Pons (tissue), 1 donor: ENCODE data around the gene SSC5D.

ENCODE experiments used
- DNase-seq: peaks from one replicate; pipeline ENCODE4 v3.0.0-alpha.2; 2016; ENCODE audit warnings: low spot score

Gene SSC5D

DNA sequence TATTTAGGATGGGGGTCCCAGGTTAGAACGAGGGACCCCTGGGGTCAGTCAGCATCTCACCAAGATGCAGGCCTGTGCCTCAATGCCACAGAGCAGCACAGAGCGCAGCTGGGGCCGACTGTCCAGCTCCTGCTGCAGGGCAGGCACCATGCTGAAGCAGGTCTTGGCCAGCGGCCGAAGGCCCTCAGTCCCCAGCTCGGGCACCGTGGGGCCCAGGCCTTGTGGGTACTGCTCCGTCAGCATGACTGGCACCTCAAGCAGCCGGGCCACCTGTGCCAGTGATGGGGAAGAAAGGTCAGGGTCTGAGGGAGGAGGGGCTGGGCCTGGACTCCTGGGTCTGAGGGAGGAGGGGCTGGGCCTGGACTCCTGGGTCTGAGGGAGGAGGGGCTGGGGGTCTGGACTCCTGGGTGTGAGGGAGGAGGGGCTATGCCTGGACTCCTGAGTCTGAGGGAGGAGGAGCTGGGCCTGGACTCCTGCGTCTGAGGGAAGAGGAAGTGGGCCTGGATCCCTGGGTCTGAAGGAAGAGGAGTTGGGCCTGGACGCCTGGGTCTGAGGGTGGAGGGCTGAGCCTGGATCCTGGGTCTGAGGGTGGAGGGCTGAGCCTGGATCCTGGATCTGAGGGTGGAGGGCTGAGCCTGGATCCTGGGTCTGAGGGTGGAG lies 32.5 kb upstream of the SSC5D start:
- no peak for DNase-seq

DNA sequence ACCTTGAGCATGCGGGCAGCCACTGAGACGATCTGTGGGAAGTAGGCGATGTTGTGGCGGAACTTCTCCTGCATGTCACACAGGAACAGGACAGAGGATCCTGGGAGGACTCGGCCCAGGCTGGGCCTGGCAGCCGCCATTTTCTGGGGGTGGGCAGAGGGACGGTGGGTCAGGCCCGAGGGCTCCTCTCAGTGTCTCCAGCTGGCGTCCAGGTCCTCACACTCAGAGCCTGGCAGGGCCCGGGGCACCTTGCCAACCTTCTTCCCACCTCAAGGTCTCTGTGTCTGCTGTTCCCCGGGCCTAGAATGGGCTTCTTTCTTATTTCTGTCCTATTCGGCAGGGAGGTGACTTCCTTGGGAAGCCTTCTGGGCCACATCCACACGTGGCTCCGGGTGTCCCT lies 31.9 kb upstream of the SSC5D start:
- no peak for DNase-seq

DNA sequence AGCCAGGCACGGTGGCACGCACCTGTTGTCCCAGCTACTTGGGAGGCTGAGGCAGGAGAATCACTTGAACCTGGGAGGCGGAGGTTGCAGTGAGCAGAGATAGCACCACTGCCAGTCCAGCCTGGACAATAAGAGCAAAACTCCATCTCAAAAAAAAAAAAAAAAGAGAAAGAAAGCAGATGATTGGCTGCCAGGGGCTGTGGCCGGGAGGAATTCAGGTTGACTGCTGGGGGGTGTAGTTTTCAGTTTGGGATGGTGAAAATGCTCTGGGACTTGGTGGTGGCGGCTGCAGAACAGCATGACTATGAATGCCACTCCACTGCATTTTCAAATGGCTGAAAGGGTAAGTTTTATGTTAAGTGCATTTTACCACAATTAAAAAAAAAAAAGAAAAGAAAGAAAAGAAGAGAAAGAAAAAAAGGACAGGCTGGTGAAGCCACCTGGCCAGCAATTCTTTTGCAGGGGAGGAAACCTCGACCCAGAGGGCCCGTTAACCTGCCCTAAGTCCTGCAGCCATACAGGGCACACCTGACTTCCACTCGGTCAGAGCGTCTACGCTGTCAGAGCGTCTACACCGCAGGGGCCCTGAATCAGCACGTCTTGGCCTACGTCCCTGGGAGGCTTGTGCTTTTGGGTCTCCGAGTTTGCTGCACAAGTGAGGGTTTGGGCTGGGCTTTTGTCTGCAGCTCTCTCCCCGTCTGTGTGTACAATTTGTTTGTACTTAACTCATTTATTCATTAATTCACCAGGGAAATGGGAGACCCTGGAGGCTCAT lies 30.4 kb upstream of the SSC5D start:
- no peak for DNase-seq

DNA sequence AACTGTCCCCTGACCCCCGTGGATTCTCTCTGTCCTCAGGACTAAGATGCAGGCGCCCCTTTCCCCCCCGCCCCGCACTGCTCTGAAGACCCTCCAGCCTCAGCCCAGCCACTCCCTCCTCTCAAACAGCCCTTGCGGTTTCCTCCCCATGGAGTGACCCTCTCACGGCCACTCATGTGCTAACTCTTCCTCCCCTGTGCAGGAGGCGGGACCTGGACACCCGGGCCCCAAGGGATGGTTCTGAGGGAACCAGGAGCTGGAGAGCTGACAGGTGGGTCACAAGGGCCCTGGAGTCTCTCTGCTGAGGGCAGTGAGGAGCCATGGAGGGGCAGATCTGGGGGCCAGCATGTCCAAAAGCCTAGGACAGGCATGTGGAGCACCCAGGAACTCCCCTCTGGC lies 28.7 kb upstream of the SSC5D start:
- no peak for DNase-seq

DNA sequence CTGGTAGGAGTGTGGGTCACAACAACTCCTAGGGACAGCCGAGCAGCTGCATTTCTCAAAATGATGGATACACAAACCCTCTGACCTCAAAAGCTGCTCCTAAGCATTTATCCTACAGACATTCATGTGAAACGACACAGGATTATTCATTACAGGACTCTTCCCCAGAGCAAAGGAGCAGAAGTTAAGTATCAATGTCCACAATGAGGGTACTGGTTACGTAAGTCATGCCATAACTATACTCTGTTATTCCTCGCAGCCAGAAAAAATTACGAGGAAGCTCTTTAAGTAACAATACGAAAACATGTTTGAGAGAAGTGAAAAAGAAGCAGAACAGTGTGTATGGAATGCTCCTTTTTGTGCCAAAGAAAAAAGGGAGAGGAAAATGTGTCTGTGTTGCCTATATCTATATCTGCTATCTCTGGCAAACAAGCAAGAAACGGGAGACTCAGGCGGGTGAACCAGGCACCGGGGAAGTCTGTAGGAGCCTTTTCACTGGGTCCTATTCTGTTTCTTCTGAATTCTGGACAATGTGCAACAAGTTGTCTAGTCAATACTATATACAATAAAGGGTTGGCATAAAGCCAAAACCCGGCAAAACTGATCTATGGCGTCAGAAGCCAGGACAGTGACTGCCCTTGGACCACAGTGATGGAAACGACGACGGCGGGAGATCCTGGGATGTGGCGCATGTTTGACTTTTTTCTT lies 28.1 kb upstream of the SSC5D start:
- peak; percentile 49 for DNase-seq

DNA sequence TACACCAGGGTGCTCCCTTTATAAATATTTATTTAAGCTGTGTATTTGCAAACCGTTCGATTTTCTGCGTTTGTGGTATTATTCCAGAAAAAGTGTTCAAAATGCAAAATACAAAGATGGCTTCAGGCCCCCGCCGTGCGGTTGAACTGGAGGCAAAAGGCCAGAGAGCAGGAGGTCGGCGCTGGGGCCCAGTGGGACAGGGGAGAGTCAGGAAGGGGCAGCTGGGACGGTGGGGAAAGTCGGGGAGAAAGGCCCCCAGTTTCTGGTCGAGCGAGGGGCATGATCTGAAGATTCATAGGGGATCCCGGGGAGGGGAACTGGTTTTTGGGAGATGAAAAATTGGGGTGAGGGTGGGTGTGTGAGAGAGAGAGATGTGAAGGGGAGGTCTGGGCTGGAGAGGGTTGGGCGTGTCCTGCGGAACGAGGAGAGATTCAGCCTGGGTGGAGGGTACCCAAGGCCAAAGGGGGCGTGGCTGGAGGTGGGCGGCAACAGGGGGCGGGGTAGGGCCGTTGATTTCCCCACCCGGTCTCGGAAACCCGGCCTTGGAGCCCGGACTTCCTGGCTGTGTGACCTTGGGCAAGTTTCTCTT lies 27.5 kb upstream of the SSC5D start:
- DNase-seq: peak; percentile 53

DNA sequence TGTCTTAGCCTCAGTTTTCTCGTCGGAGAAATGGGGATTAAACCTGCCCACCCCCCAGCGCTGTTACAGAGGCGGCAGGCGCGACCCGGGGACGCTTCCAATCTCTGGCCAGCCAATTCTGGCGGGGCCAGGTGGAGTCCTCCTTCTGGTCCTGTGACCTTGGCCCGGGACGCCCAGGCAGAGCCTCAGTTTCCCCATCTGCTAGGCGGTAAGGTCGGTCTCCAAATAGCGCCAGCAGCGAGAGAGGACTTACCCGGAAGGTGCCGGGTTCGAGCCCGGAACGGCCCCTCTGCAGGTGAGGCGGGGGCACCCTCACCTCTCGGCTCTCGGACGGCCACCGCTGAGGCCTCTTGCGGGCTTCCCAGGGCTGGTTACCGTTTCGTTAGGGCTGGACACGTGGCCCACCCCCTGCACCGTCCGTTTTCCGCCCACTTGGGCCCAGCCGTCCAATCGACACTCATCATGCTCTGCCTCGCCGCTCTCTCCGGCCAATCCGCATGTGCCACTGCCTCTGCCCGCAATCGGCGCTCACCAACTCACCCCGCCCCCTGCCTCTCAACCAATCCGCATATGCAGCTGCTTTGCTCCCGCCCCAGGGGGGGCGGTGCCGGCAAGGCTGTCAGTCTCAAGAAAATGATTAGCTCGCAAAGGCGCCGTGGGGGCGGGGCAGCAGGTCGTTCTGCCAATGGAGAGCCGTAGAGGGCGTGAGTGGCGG lies 26.8 kb upstream of the SSC5D start, which contains the start of gene ISOC2:
Gene ISOC2 (minus strand): TSS at position 384 of the 715 bp plus-strand sequence. CDS start 5,156 bp downstream, outside the sequence.
- DNase-seq: peak; percentile 99

DNA sequence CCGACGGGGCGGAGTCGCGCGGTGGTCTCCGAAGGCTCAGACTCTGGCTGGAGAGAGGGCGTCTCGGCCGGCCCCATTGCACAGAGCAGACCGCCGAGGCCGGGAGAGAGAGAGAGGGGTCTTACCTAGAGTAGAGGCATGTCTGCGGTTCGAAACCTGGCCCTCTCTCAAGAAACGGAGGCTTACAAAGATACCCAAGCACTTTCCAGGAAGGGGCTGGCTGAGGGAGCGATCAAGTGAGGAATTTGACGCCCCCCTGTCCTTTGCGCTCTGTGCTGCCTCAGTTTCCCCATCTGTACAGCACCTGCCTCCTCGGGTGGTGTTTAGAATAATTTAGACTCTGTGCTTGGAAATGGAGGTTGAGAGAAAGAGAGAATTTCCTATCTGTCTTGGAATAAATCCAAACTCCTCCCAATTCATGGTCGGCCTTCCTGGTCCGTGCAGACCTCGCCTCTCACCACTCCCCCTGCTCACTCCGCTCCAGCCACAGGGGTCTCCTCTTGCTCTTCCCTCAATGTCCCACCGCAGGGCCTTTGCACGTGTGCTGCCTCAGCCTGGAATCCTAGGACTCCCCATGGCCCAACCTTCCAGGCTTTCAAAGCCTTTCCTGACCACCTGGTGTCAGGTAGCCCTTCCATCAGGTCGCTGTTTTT lies 26.1 kb upstream of the SSC5D start:
- DNase-seq: no peak

DNA sequence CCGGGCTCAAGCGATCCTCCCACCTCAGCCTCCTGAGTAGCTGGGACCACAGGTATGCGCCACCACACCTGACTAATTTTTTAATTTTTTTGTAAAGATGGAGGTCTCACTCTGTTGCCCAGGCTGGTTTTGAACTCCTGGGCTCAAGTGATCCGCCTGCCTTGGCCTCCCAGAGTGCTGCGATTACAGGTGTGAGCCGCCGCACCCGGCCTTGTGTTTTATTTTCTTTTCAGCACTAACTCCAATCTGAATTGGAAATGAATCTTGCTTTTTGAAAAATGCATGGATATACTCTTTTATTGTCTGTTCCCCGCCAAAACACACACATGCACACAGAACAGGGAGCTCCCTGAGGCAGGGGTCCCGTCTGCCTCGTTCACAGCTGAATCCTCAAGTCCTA lies 25.5 kb upstream of the SSC5D start:
- DNase-seq: no peak

DNA sequence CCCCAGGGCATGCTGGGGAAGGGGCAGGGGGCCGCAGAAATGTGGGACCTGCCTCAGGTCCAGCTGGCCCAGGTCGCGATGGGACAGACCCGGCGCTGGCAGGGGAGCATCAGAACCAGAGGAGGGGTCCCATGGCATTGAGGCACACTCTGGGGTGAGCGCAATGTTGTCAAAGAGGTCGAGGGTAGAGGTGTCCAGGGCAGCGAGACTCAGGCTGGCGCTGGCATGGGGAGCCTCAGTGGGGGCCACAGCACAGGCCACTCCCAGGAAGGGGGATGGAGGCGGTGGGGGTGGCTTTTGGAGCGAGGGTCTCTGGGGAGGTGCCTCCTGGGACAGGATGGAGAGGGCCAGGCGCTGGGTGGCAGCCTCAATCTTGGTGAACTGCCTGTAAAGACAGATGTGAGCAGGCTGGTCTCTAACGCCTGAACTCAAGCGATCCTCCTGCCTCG lies 24.6 kb upstream of the SSC5D start:
- no peak for DNase-seq

DNA sequence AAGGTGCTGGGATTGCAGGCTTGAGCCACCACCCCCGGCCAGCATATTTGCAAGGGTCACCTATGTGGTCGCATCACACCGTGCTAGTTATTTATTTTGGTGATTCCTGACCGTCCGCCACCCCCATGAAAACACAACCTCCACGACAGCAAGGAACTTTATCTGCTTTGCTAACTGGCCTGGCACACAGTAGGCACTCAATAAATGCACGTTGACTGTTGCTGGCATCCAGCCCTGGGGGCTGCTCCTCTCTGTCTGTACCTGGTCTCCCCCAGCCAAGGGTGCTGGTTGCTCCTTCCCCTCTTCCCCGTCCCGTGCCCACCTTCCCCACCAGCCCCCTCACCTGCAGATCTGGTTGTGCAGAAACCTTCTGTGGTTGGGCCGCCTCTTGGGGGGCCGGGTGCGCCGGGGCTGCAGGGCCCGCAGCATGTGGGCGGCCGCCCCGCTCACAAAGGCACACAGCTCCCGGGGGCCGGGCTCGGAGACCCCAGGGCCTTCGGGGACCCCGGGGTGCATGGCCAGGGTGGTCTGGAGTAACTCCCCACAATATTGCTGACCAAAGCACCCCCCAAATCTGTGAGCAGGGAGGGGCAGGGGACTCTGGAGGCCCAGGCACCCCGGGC lies 24.1 kb upstream of the SSC5D start:
- DNase-seq: no peak

DNA sequence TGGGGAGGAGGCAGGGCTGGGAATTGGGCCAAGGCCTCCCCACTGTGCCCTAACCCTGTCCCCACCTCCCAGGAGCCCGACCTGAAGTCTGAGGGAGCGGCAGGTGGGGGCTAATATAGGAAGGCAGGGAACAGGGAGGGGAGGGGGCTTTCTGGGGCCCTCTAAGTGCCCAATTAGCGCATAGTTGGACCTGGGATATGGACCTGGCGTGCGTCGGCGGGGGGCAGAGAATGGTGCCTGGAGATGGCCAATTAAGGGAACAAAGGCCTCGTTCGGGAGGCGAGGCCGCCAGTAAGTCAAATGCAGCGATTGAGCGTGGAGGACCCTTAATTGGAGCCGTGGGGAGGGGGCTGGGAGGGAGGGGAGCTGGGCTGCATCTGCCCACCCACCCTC lies 23.6 kb upstream of the SSC5D start, which contains the start of gene C19orf85:
Gene C19orf85 (minus strand): TSS at position 90 of the 393 bp plus-strand sequence. CDS start 197 bp downstream, outside the sequence.
- DNase-seq: no peak

DNA sequence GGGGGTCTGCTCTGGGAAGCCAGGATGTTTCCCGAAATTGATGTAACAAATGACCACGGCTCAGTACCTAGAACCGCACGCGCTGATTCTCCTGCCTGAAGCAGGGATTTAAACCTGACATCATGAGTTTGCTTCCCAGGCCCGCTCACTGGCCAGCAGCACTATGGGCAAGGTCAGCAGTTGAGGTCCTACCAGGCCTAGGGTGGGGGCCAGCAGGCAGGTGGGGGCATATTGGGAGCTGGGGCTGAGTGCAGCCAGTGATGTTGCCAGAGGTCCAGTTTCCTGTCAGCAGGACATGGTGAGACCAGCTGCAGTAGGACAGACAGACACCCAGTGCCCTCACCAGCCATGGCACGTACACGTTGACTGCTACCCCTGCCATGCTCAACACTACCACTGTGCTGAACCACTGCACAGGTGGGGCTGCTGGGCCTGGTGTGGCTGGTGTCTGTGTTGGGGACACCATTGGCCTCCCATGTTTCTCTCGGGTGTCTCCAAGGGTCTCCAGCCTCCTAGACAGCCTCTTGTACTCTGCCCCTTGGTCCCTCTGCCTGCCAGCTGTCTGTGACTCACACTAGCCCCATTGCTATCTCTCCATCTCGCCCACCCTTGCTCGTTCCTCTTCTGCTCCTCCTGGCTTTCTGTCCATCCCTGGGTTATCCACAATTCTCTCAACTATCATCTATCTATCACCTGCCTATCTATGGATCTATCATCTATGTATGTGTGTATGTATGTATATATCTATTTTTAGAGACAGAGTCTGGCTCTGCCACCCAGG lies 22.6 kb upstream of the SSC5D start:
- no peak for DNase-seq

DNA sequence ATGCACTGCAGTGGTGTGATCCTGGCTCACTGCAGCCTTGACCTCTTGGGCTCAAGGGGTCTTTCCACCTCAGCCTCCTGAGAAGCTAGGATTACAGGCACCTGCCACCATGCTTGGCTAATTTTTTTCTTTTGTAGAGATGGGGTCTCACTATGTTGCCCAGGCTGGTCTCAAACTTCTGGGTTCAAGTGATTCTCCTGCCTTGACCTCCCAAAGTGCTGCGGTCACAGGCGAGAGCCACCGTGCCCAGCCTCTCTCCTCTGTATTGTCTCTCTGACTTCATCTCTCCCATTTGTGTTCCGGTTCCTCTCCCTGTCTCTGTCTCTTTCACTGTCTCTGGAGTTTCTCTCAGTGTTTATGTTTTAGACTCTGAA lies 22.0 kb upstream of the SSC5D start:
- DNase-seq: no peak

DNA sequence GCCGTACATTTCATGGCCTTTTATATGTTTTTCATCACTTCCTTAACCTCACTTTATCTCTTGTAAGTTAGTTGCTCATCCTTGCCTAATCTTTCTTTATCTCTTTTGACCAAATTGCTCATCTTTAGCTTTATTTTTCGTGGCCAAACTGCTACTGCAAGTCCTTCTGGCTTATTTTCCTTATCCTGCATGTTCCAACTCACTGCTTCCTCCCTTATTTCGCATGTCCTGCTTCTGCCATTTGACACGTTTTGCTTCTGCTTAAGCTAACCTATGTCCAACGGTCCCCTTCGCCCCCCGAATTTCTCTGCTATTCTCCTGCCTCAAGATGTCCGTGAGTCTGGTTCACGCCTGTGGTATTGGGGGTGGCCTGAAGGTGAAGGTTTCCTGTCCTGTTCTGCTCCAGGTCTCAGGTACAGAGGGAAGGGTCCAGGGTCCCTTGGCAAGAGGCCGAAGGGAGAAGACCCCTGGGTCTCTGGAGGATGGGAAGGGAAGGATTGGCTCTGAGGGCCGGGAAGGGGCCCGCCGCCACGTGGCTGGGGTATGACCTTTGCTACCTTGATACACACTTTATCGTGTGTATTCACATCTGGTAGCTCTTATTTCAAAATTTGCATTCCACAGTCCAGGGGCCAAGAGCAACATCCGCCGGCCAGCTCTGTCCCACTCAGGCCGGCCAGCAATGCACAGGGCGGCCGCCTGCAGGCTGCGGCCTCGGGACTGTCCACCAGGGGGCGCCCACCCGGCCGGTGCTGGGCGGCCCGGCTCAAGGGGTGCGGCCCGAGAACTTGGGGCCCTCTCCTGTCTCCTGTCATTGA lies 20.8 kb upstream of the SSC5D start:
- no peak for DNase-seq

DNA sequence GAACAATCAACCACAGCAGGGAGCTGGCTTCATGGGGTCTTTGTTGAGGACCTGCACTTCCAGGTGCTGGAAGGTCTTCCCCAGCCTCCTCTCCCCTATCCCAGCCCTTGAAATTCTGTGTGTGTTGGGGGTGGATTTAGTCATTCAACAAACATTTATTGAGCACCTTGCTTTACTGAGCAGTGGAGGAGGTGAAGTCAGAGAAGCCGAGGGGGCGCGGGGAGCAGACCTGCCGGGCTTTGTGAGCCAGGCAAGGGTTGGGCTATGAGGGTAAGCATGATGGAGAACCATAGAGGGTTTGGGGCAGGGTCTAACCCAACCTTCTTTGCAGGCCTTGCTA lies 20.2 kb upstream of the SSC5D start:
- DNase-seq: no peak

DNA sequence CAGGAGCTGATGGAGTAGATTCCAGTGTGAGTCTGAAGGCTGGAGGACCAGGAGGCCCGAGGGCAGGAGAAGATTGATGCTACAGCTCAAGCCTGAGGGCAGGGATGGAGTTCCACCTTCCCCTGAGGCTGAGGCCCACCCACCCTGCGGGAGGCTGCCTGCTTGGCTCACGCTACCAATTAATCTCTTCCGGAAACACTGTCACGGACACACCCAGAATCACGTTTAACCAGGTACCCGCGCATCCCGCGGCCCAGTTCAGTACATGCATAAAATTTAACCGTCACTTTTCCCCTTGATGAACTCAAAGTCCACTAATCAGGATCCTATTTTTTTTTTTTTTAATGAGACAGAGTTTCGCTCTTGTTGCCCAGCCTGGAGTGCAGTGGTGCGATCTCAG lies 17.0 kb upstream of the SSC5D start:
- no peak for DNase-seq

DNA sequence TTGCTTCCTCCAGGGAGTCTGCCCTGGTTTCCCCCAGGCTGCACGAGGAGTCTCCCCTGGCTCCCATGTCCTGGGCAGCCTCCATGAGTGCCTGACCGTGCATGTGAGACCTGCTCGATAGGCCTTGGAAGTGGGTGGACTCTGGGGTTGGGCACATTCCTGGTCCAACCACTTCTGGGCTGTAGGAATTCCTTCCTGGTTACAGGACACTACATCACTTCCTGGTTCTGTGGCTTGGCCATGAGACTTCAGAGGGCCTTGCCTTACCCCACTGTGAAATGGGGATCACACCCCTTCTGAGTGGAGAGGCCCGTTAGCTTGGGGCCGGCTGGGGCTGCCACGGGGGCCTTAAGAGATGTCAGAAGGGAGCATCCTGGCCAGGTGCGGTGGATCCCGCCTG lies 15.8 kb upstream of the SSC5D start:
- no peak for DNase-seq
